NCI-H1092 (cell line): ENCODE data around the gene ABHD11.
"Not testable (repeated sequence)": the region's sequence is repeated elsewhere in the genome, so short reads cannot be mapped to it uniquely, and the experiment has no call there.

ENCODE experiments used
- DNase-seq: peaks from one replicate; lab custom pipeline; 2025; lab: John Stamatoyannopoulos, UW

ABHD11 gene

DNA sequence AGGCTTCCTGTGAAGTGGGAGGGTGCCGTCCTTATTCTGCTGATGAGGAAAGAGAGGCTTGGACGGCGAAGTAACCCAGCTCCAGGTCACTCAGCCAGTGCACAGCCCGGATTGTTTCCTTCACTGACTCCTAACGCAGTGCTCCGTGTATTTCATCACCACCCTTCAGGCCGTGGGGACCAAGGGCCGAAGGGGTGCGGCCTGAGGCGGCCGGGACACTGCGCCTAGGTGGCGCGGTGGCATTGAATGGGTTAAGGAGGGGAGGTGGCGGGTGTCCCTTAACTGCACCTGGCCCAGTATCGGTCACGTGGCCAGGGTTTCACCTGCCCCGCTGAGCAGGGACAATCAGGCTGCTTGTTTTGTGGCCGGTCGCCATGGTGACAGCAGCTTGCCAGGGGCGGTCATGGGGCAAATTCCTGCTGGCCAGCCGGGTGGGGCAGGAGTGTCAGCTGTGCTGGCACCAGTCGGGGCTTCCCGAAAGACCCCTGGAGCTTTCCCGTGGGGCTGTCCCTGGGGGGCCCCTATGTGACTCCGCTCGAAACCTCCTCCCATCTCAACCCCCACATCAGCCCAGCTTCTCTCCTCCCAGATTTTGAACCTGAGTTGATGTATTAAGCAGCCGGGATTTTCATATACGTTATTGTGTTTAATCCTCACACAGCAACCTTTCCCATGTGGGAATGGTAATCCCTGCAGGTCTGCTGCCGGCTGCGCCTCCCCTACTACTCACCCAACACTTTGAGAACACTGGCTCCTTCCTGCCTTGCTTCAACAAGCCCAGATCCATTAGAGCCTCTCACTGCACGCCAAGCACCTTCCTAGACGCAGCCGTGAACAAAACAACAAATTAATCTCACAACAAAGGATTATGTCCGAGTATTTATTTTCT lies 4.4 kb upstream of the ABHD11 start:
- DNase-seq: peak; percentile 96

DNA sequence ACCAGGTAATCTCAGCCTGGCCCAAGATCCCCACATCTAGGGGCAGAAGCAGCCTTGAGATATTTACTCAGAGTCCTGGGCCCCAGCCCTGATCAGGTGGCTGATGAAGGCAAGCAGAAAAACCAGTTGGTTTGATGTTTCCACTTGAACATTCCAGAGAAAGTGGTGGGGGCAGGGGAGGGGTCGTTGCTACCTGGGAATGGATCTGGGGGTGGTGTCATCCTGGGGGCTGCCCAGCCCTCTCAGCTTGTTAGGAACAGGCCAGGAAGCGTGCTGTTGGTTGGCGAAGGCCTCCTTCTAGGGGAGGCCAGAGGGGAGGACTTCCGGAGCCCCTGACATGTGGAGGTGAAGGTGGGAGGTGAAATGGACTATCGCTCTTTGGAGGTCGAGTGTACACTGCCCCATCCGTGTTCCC lies 3.7 kb upstream of the ABHD11 start:
- no peak for DNase-seq

DNA sequence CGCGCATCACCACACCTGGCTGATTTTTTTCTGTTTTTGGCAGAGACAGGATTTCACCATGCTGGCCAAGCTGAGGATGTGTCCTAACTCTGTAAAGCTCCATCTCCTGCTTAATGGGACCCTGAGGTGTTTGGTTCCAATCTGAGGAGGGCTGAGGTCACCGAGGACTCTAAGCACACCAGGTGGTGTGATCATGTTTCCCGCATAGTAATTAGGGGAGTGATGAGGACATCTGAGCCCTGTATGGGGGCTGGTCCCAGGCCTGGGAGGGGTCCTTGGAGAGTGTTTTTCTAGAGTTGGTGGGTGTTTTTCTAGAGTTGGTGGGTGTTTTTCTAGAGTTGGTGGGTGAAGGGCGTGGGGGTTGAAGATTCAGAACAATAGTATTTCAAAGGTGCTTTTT lies 3.0 kb upstream of the ABHD11 start:
- DNase-seq: peak; percentile 81

DNA sequence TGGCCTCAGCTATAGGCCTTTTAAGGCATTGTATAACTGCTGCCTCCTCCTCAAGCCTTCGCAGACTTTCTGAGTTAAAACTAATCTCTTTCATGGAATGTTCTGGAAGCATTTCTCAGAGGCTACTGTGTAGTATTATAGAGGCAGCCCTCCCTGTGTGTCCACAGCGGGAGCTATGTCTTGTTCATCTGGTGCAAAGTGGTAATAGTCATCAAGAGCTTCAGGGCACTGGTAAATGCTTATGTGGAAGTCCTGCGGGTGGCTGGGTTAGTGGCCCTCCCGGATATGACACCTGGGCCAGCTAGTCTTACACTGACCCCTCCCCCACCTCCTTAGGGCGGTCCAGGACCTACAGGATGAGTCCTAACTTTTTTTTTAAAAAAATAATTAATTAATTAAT lies 2.2 kb upstream of the ABHD11 start:
- DNase-seq: no peak

DNA sequence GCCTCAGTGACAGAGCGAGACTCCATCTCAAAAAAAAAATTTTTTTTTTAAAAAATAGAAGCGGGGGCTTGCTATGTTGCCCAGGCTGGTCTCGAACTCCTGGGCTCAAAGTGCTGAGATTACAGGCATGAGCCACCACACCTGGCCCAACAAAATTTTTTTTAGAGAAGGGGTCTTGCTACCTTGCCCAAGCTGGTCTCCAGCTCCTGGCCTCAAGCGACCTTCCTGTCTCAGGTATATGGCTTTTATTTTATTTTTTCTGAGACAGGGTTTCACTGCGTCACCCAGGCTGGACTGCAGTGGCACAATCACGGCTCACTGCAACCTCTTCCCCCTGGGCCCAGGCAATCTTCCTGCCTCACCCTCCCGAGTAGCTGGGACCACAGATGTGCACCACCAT lies 1.6 kb upstream of the ABHD11 start:
- DNase-seq: no peak

DNA sequence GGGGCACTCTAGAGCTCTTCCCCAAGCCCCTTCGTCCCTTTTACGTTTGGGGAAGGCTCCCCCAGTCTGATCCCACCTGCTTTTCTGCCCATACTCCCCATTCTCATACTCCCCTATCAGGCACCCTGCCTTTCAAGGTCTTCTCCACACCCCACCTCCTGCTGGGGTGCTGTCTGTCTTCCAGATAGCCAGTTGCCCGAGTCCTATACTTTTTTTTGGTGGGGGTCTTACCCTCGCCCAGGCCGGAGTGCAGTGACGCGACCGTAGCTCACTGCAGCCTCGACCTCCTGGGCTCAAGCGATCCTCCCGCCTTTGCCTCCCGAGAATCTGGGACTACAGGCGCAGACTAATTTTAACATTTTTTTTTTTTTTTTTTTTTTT lies 775 bp upstream of the ABHD11 start:
- no peak for DNase-seq

DNA sequence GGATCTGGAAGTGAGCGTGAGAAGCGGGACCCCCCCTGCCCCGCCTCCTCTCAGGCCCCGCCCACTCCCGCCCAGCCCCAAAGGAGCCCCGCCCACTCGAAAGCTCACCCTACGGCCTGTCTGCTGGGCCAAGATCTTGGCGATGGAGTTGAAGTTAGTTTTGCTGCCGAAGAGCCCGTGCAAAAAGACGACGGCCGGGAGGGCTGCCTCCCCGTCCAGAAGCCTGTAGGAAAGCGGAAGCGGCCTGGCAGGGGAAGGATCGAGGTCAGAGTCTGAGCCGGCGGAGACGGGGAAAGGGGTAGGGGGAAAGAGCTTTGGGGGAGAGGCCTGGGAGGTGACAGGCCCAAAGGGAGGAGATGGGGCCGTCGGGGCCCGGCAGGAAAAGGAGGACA lies 386 bp downstream of the ABHD11 start:
- no peak for DNase-seq

DNA sequence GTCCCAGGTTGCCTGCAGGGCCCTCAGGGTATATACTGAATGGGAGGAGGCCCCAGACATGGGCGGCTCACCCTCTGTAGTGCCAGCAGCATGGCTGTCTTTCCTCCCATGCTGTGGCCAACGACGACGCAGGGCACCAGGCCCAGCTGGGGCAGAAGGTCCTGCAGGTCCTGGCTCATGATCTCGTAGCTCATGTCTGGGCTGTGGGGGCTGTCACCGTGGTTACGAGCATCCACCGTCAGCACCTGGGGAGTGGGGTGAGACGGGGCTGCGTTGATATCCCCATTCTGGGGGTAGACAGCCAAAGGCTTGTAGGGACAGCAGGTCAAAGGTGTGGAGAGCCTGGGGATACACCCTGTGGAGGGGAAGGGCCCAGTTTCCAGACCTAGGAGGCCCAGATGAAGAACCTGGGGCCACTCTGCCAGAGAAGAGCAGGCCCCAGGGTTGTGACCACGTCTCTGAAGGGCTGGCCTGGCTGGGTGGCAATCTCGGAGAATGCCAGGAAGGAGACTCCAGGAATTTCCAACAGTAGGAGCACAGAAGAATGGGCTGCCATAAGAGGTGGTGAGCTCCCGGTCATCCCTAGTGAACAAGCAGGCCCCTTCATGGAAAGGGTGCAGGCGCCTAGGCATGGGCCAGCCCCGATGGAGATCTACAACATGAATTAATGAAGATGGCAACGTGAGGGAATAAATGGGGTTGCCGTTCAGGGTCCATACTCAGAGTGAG lies 947 bp downstream of the ABHD11 start:
- DNase-seq: no peak

DNA sequence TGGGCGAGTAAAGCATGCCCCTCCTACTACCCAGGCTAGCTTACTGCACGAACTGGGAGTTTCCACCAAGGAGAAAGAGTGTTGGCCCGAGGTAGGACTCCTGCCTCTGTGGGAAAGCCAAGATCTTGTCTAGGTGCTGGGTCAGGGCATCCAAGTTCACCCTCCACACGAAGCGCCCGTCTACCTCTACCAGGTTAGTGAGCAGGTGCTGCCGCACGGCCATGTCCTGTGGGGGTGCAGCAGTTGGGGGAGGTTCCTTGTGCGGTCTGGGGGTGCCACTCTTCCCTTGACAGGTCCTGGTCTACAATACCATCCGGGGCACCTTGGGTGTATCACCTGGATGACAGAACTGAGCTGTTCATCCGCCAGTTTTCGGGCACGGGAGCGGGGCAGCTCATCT lies 1.7 kb downstream of the ABHD11 start:
- DNase-seq: no peak

DNA sequence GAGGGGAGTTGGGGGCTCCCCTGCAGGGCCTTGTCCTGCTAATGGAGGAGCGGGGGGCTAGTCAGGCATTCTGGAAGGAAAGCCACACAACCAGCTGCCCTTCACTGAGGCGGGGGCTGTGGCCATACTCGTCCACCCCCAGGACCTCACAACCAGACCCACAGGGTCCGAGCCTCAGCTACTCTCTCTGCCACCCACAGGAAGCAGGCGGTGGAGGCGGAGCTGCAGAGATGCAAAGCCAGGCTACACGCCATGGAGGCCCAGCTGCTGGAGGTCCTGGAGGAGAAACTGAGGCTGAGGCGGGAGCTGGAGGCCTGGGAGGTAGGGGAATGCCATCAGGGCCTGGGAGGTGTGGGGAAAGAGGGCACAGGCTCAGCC lies 3.1 kb downstream of the ABHD11 start:
- DNase-seq: no peak

DNA sequence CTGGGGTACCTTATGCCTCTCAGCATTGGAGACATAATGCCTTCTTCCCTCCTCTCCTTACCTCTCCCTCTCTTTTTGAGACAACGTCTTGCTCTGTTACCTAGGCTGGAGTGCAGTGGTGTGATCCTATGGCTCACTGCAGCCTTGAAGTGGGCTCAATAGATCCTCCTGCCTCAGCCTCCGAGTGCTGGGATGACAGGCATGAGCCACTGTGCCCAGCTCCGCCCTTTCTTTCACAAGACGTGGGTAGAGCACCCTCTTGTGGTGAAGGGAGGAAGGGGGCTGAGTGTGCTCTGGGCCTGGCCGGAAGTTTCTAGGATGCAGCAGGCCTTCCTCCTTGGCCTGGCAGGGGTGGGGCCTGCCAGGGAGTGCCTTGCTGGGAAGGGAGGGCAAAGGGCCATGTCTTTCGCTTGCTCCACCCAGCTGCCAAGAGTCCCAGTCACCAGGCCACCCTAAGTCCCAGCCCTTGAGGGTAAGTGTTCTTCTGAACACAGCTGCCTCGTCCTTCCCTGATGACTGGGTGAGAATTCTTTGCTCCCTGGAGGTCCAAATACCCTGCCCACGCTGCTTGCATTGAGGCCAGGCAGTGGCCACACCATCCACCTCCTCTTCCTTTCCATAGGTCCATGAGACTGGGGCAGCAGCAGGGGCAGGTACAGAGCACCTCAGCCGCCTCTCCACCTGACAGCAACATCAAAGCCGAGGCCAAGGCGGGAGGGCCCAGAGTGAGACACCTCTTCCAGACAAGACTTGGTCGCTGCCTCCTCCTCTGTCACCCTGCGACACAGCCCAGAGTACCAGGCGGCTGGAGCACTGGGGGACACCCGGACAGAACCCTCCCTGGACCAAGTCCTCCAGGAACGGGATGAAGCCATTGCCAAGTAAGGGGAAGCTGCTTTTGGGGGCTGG lies 3.7 kb downstream of the ABHD11 start:
- peak; percentile 79 for DNase-seq

DNA sequence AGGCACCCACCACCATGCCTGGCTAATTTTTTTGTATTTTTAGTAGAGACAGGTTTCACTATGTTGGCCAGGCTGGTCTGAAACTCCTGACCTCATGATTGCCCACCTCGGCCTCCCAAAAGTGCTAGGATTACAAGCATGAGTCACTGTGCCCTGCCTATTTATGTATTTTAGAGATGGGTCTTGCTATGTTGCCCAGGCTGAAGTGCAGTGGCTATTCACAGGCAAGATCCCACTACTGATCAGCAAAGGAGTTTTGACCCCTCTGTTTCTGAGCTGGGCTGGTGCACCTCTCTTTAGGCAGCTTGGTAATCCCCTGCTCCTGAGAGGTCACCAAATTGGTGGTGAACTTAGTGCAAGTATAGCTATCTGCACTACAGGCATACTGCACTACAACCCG lies 6.2 kb downstream of the ABHD11 start:
- no peak for DNase-seq

DNA sequence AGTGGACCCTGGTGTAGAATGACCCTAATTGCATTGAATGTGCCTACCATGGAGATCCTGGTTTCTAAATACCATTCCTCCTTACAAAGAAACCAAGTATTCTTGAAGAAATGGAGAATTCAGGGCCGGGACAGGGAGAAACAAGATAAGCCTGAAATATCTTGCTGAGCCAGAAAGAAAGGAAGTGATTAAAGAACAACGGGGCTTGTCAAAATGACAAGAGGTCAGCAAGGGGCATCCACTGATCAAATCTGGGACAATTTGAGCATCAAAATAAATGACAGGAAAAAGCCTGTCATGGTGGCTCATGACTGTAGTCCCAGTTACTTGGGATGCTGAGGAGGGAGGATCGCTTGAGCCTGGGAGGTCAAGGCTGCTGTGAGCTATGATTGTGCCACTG lies 8.1 kb downstream of the ABHD11 start:
- no peak for DNase-seq

DNA sequence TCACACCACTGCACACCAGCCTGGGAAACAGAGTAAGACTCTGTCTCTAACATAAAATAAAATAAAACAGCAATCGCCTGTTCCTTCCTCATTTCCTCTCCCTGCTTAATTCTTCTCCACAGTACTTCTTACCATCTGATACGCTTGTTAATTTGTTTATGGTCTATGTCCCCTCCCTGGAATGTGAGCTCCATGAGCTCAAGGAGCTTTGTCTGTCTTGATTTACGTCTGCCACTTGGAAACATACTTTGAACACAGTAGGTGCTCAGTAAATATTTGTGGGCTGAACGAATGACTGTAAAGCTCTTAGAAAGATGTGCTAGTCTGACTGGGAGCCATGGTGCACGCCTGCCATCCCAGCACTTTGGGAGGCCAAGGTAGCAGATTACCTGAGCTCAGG lies 10.1 kb downstream of the ABHD11 start:
- no peak for DNase-seq

DNA sequence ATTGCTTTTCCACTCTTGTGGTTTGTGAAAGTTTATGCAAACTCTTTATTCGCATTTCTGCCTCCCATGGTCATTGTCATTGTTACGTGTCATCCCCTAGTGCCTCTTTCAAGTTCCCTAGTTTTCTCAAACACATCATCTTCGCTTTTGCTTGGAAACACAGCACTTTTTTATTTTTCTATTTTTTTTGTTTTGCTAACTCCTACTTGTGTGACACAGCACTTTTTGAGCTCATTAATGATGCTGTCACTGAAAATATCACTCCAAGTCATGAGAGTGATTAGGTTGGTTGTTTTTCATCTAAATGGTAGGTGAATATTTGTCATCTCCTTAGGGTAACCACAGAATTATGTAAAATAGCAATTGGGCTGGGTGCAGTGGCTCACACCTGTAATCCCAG lies 10.7 kb downstream of the ABHD11 start:
- no peak for DNase-seq

DNA sequence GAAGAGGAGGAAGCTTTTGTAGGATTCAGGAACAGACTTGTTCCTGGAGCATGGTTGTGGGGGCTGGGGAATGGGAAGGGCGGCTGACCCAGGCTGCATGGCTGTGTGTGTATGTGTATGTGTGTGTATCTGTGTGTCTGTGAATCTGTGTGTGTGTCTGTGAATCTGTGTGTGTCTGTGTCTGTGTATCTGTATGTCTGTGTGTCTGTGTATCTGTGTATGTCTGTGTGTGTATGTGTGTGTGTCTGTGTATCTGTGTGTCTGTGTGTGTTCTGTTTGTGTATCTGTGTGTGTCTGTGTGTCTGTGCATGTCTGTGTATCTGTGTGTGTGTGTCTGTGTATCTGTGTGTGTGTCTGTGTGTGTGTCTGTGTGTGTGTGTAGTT lies 12.5 kb downstream of the ABHD11 start:
- DNase-seq: no peak

DNA sequence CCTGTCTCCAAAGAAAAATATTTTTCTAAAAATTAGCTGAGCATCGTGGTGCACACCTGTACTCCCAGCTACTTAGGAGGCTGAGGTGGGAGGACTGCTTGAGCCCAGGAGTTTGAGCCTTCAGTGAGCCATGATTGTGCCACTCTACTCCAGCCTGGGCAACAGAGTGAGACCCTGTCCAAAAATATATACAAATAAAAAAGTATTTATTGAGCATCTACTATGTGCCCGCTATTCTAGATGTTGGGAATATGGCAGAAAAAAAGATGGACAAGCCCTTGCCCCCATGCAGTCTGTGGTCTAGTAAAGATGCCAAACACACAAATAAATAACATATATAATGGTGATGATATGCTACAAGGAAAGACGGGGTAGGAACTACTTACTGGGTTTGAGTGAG lies 14.8 kb downstream of the ABHD11 start:
- DNase-seq: no peak

DNA sequence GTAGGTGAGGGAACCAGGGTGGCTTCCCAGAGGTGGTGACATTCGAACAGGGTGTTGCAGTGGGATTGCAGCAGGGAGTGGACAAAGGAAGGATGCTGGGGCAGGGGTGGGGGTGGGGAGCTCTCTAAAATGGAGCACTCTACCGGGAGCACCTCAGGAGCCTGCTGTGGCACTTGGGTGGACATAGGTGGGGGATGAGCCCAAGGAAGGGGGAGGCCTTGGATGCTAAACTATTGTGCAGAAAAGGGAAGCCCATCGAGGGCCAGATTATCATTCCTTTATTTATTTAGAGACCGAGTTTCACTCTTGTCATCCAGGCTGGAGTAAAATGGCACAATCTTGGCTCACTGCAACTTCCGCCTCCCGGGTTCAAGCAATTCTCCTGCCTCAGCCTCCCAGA lies 15.8 kb downstream of the ABHD11 start:
- DNase-seq: no peak

DNA sequence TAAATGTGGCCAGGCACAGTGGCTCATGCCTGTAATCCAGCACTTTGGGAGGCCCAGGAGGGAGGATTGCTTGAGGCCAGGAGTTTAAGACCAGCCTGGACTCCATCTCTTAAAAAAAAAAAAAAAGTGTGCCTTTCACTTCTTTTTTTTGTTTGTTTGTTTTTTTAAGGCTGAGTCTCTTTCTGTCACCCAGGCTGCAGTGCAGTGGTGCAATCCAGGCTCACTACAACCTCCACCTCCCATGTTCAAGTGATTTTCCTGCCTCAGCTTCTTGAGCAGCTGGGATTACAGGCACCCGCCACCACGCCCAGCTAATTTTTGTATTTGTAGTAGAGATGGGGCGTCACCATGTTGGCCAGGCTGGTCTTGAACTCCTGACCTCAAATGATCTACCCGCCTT lies 16.4 kb downstream of the ABHD11 start:
- not testable (repeated sequence) for DNase-seq

DNA sequence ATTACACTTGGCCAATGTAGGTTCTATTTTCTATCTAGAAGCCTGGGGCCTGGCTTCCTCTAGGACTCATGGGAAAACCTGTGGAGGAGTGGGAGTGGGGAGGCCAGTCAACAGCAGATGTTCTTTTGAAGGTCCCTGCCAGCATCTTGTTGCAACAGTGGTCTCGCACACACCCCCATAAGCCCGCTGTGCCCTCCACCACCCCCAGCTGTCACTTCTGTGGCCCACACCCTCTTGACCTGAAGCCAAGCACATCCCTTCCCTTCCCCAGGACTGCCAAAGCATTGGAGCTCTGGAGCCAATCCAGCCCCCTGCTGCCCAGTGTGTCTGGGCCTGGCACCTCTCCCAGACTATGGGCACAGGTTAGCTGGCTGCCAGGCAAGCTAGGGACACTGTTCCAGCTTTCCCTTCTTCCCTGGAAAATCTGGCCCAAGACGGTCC lies 17.2 kb downstream of the ABHD11 start:
- DNase-seq: peak; percentile 96

DNA sequence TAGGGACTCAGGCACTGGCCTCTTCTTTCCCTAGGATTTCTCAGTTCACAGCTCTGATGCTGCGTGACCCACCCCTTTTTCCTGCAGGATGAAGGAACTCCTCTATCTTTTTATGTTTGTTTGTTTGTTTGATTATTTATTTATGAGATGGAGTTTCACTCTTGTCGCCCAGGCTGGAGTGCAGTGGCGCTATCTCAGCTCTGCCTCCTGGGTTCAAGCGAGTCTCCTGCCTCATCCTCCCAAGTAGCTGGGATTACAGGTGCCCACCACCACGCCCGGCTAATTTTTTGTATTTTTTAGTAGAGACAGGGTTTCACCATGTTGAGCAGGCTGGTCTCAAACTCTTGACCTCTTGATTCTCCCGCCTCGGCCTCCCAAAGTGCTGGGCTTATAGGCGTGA lies 18.2 kb downstream of the ABHD11 start:
- DNase-seq: not testable (repeated sequence)

DNA sequence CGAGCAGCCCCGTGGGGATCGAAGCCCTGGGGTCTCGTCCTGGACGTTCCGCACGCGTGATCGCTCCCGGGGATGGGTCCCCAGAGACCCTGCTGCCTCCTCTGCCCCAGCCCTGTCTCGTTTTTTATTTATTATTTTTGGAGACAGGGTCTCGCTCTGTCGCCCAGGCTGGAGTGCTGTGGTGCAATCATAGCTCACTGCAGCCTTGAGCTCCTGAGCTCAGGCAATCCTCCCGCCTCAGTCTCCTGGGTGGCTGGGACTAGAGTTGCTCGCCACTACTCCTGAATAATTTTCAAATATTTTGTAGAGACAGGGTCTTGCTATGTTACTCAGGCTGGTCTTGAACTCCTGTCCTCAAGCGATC lies 18.8 kb downstream of the ABHD11 start:
- no peak for DNase-seq
